Activated CD8-positive, alpha-beta memory T cell treated with anti-CD3 and anti-CD28 coated beads for 4 hours (primary cell): ENCODE measurements around the gene FLVCR2.
"Not testable (repeated sequence)": the region's sequence is repeated elsewhere in the genome, so short reads cannot be mapped to it uniquely, and the experiment has no call there.

Experiments used
- DNase-seq, 2 donors: peaks; one replicate each; pipeline ENCODE4 v3.0.0-alpha.2; 2020; ENCODE audit warnings: low read depth in 2 of 2

Gene FLVCR2

GRCh38 chr14:75591987-75592575 is 13.7 kb downstream of the FLVCR2 start:
- DNase-seq = no peak

GRCh38 chr14:75595226-75595625 is 16.8 kb downstream of the FLVCR2 start:
- no peak for DNase-seq

GRCh38 chr14:75597149-75597548 is 18.7 kb downstream of the FLVCR2 start:
- DNase-seq = no peak

- DNase-seq = not testable (repeated sequence)
Observed at GRCh38 chr14:75600100-75600499, 21.7 kb downstream of the FLVCR2 start.

- DNase-seq = not testable (repeated sequence)
Observed at GRCh38 chr14:75601061-75601460, 22.6 kb downstream of the FLVCR2 start.

- DNase-seq = no peak
Observed at GRCh38 chr14:75602503-75602902, 24.1 kb downstream of the FLVCR2 start.

GRCh38 chr14:75604979-75605851 is 26.8 kb downstream of the FLVCR2 start:
- DNase-seq = no peak

GRCh38 chr14:75605916-75606315 is 27.5 kb downstream of the FLVCR2 start:
- DNase-seq = no peak

GRCh38 chr14:75607044-75607443 is 28.6 kb downstream of the FLVCR2 start:
- DNase-seq = no peak

GRCh38 chr14:75607842-75608640 is 29.6 kb downstream of the FLVCR2 start:
- no peak for DNase-seq

GRCh38 chr14:75609116-75609515 is 30.7 kb downstream of the FLVCR2 start:
- no peak for DNase-seq

GRCh38 chr14:75609606-75610475 is 31.4 kb downstream of the FLVCR2 start:
- no peak for DNase-seq

- no peak for DNase-seq
Observed at GRCh38 chr14:75610834-75611233, 32.4 kb downstream of the FLVCR2 start.

- no peak for DNase-seq
Observed at GRCh38 chr14:75612157-75612556, 33.7 kb downstream of the FLVCR2 start.

- DNase-seq = no peak
Observed at GRCh38 chr14:75614179-75614578, 35.8 kb downstream of the FLVCR2 start.

GRCh38 chr14:75615200-75615599 is 36.8 kb downstream of the FLVCR2 start:
- no peak for DNase-seq

- no peak for DNase-seq
Observed at GRCh38 chr14:75619548-75619947, 41.1 kb downstream of the FLVCR2 start.

- DNase-seq = no peak
Observed at GRCh38 chr14:75625034-75625433, 46.6 kb downstream of the FLVCR2 start.

GRCh38 chr14:75626396-75626795 is 48.0 kb downstream of the FLVCR2 start:
- DNase-seq = no peak

GRCh38 chr14:75626863-75627262 is 48.4 kb downstream of the FLVCR2 start:
- no peak for DNase-seq

GRCh38 chr14:75627406-75627805 is 49.0 kb downstream of the FLVCR2 start:
- no peak for DNase-seq
